Prostate gland (tissue), 2 donors: ENCODE data around the gene SLC51A. TPM values are rescaled to one million over a fixed set of nuclear protein-coding genes. Genes with fewer than 3 reads are reported as not detected.

ENCODE experiments used
- DNase-seq: peaks from one replicate; pipeline ENCODE4 v3.0.0-alpha.2; 2019; ENCODE audit warnings: low spot score
- H3K27ac ChIP-seq, 2 donors: fragments of 200-600 bp; sonication (generic); 2 replicates each; pipeline ENCODE4 v1.5.1; 2017 to 2019
- H3K27me3 ChIP-seq: fragments of 200-600 bp; sonication (generic); replicated peaks from 2 replicates; pipeline ENCODE4 v1.5.1; 2019; ENCODE audit not compliant: insufficient read depth
- H3K36me3 ChIP-seq, 2 donors: fragments of 200-600 bp; sonication (generic); 1 replicate in 1 of 2; 2 replicates in 1 of 2; pipeline versions ENCODE4 v1.5.1 to v1.8.1; 2017 to 2019
- H3K4me1 ChIP-seq: fragments of 200-600 bp; sonication (generic); replicated peaks from 2 replicates; pipeline ENCODE4 v1.5.1; 2019
- H3K4me3 ChIP-seq, 2 donors: fragments of 200-600 bp; sonication (generic); 2 replicates each; pipeline ENCODE4 v1.5.1; 2017 to 2019
- H3K9me3 ChIP-seq: fragments of 200-600 bp; sonication (generic); 2 replicates; pipeline ENCODE4 v1.5.1; 2017
- CTCF ChIP-seq, 4 experiments: fragments of 200-600 bp in 2 of 4; fragments of 450-650 bp in 2 of 4; sonication (generic) in 2 of 4; IDR thresholded peaks; 1 replicate in 3 of 4; 2 replicates in 1 of 4; pipeline ENCODE4 v1.5.1; 2016 to 2019; ENCODE audit warnings: antibody characterized with exemption in 4 of 4, mild to moderate bottlenecking in 2 of 4, moderate library complexity in 2 of 4
- POLR2A ChIP-seq: fragments of 450-650 bp; IDR thresholded peaks from one replicate; pipeline ENCODE4 v1.6.1; 2016; ENCODE audit warnings: antibody characterized with exemption, mild to moderate bottlenecking
- POLR2AphosphoS5 ChIP-seq: sonication (generic); formaldehyde crosslinking; IDR thresholded peaks from one replicate; pipeline ENCODE4 v1.6.1; 2017; ENCODE audit warnings: antibody characterized with exemption
- WGBS: methylation state at CpG from one replicate; pipeline ENCODE4 v1.1.5; 2018; 5-methylcytosine and 5-hydroxymethylcytosine counted together
- intact Hi-C: fragments of 100-400 bp; cut with DNase I; formaldehyde crosslinking; loops from one replicate; pipeline ENCODE4 v1.14.2; 2022
- total RNA-seq, 2 donors: library from RNA; depleted of rRNA; stranded (reverse); fragments of >200 nt; gene quantifications; one replicate each; pipeline ENCODE4 v1.1.0, GENCODE V29; 2016

SLC51A gene
- total RNA-seq, 2 donors from 2014 or later = 0.55 to 32.1 TPM

- intact Hi-C loops = no loop called here
- DNase-seq = no peak
- Histone ChIP-seq H3K27me3 (no peaks in the 10 kb centered on the region), H3K4me3 (no peak overlapping the region), H3K27ac (no peak overlapping the region), H3K9me3 (no peaks in the 10 kb centered on the region), H3K36me3 (no peaks in the 10 kb centered on the region), H3K4me1 (no peaks in the 10 kb centered on the region)
- WGBS = 98% methylated on average over 4 of the region's 4 CpGs
- TF ChIP-seq POLR2A (no peak), CTCF (IDR thresholded peaks at IDR 0.05) (no peak), POLR2AphosphoS5 (no peak)
Observed at GRCh38 chr3:196260784-196261183, 44.5 kb downstream of the SLC51A start.

DNA sequence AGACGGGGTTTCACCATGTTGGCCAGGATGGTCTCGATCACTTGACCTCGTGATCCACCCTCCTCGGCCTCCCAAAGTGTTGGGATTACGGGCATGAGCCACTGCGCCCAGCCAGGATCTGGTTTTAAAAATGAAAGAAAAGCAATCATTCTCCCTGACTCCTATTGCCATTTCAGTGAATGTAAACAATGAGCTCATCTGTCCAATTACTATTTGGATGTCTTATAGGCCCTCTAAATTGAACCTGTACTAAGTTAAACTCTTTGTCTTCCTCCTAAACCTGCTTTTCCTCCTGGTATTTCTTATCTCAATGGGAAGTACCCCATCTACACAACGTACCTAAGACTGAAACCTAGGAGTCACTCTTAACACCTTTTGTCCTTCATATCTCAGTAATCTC lies 47.5 kb downstream of the SLC51A start:
- H3K27ac ChIP-seq = no peak overlapping the region
- no peak for DNase-seq
- H3K36me3 ChIP-seq = no peaks in the 10 kb centered on the region
- H3K9me3 ChIP-seq = no peaks in the 10 kb centered on the region
- H3K27me3 ChIP-seq = no peaks in the 10 kb centered on the region
- H3K4me3 ChIP-seq = no peak overlapping the region
- no peaks in the 10 kb centered on the region for H3K4me1 ChIP-seq
- TF ChIP-seq POLR2AphosphoS5 (no peak), POLR2A (no peak), CTCF (IDR thresholded peaks at IDR 0.05) (no peak)
- WGBS = 84% methylated on average over 7 of the region's 7 CpGs
- intact Hi-C loops = no loop called here

DNA sequence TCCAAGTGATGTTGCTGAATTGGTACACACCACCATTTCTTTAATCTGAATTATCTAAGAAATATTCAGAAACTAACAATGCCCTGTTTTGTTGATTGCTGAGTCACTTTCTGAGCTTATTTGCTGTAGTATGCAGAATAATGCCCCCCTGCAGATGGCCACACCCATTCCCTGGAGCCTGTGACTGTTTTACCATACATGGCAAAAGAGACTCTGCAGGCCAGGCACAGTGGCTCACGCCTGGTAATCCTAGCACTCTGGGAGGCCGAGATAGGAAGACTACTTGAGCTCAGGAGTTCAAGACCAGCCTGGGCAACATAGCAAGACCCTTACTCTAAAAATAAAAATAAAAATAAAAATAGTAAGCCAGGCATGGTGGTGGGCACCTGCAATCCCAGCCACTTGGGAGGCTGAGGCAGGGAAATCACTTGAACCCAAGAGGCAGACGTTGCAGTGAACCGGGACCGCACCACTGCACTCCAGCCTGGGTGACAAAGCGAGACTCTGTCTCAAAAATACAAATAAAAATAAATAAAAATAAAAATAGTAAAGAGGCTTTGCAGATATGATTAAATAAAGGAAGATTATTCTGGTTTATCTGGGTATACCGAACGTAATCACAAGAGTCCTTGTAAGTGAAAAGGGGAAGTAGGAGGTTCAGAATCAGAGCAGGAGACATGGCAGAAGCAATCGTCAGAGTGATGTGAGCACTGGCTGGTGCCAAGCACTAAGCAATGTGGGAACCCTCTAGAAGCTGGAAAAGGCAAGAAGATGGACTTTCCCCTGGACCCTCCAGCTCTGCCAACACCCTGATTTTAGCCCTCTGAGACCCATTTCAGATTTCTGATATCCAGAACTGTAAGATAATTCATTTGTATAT lies 52.2 kb downstream of the SLC51A start:
- WGBS = 80% methylated on average over 9 of the region's 9 CpGs
- Histone ChIP-seq H3K36me3 (no peaks in the 10 kb centered on the region), H3K4me1 (no peaks in the 10 kb centered on the region), H3K9me3 (no peaks in the 10 kb centered on the region), H3K4me3 (no peak overlapping the region), H3K27me3 (no peaks in the 10 kb centered on the region), H3K27ac (no peak overlapping the region)
- no peak for TF ChIP-seq POLR2A
- TF ChIP-seq CTCF (IDR thresholded peaks at IDR 0.05) = no peak
- TF ChIP-seq POLR2AphosphoS5 = no peak
- no peak for DNase-seq
- intact Hi-C loops = no loop called here

DNA sequence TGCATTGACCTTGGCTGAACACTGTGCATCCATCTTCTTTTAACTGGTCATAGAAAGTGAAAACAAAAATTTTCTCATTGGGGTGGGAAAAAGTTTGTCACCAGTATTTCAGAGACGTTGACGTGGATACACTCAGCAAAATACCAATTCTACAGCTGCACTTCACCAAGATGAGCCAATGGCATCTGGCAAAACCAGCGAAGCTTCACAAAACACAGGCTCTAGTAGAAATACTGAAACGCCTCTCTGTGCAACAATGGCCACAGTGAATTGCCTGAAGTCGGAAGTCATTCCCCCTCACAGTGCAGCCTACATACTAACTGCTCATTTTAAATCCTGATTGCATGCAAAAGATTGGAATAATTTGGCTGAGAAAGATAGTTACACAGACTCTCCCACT lies 54.2 kb downstream of the SLC51A start:
- WGBS = 89% methylated on average over 5 of the region's 5 CpGs
- Histone ChIP-seq H3K36me3 (no peaks in the 10 kb centered on the region), H3K27ac (no peak overlapping the region), H3K27me3 (no peaks in the 10 kb centered on the region), H3K4me1 (no peaks in the 10 kb centered on the region), H3K4me3 (no peak overlapping the region), H3K9me3 (no peaks in the 10 kb centered on the region)
- intact Hi-C loops = no loop called here
- no peak for DNase-seq
- TF ChIP-seq CTCF (IDR thresholded peaks at IDR 0.05) (no peak), POLR2AphosphoS5 (no peak), POLR2A (no peak)

DNA sequence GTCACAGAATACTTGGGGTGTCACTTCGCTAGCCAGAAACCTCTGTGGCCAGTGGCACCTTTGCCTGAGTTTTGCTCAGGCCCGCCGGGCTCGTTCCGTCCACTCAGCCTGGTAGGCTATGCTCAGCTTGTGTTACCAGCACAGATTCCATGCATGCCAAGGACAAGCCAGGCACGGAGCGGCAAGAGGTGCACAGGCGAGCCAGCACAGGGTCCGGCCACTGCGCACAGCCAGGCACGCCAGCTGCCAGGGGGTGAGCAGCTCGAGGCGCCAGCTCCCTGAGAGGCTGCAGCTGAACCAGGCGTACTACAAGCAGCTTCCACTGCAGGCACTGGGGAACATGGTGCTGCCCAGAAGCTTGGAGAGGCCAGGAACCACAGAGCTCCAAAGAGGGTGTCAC lies 56.5 kb downstream of the SLC51A start:
- Histone ChIP-seq H3K27me3 (no peaks in the 10 kb centered on the region), H3K9me3 (no peaks in the 10 kb centered on the region), H3K36me3 (no peaks in the 10 kb centered on the region), H3K27ac (no peak overlapping the region), H3K4me3 (no peak overlapping the region), H3K4me1 (no peaks in the 10 kb centered on the region)
- no peak for DNase-seq
- 97% methylated on average over 14 of the region's 14 CpGs for WGBS
- intact Hi-C loops = no loop called here
- TF ChIP-seq POLR2AphosphoS5 = no peak
- TF ChIP-seq POLR2A = no peak
- no peak for TF ChIP-seq CTCF (IDR thresholded peaks at IDR 0.05)
